HepG2 (cell line): ENCODE data around the gene SIK2. TPM values are rescaled to one million over a fixed set of nuclear protein-coding genes. Genes with fewer than 3 reads are reported as not detected.

Experiments used
- ELF4 ChIP-seq: sonication (generic); formaldehyde crosslinking; IDR thresholded peaks from 2 replicates; pipeline ENCODE4 v1.5.0; 2020; ENCODE audit warnings: missing genetic modification reagents, mild to moderate bottlenecking, moderate library complexity, borderline replicate concordance
- ERF ChIP-seq: IDR thresholded peaks from 2 replicates; pipeline ENCODE4 v1.6.1; 2018; ENCODE audit warnings: missing biosample characterization, missing genetic modification reagents
- ESRRA ChIP-seq: sonication (generic); formaldehyde crosslinking; IDR thresholded peaks from 2 replicates; pipeline ENCODE4 v1.5.1; 2020; ENCODE audit warnings: mild to moderate bottlenecking, low read depth, missing genetic modification reagents
- FOXO1 ChIP-seq: sonication (generic); formaldehyde crosslinking; IDR thresholded peaks from 2 replicates; pipeline ENCODE4 v1.4.0; 2020; ENCODE audit warnings: missing genetic modification reagents
- FOXP4 ChIP-seq: sonication (generic); formaldehyde crosslinking; IDR thresholded peaks from 2 replicates; pipeline ENCODE4 v1.4.0; 2020; ENCODE audit warnings: missing genetic modification reagents
- GTF3A ChIP-seq: sonication (generic); formaldehyde crosslinking; conservative IDR thresholded peaks from 2 replicates; pipeline ENCODE4 v1.4.0; 2020; ENCODE audit warnings: mild to moderate bottlenecking, missing genetic modification reagents
- HIC2 ChIP-seq: sonication (generic); formaldehyde crosslinking; IDR thresholded peaks from 2 replicates; pipeline ENCODE4 v1.9.0; 2022; ENCODE audit warnings: low read depth, missing genetic modification reagents
- MTF2 ChIP-seq: sonication (generic); formaldehyde crosslinking; IDR thresholded peaks from 2 replicates; pipeline ENCODE4 v1.5.0; 2020; ENCODE audit warnings: missing genetic modification reagents, borderline replicate concordance
- PAXIP1 ChIP-seq: sonication (generic); formaldehyde crosslinking; conservative IDR thresholded peaks from 2 replicates; pipeline ENCODE4 v1.4.0; 2020; ENCODE audit warnings: mild to moderate bottlenecking, missing genetic modification reagents, moderate library complexity
- RCOR2 ChIP-seq: IDR thresholded peaks from 2 replicates; pipeline ENCODE4 v1.6.1; 2016; ENCODE audit warnings: missing biosample characterization, missing genetic modification reagents
- TCF7 ChIP-seq: sonication (generic); IDR thresholded peaks from 2 replicates; pipeline ENCODE4 v1.6.1; 2016; ENCODE audit warnings: antibody characterized with exemption, low read depth
- TOPORS ChIP-seq: sonication (generic); formaldehyde crosslinking; IDR thresholded peaks from 2 replicates; pipeline ENCODE4 v1.8.0; 2023; ENCODE audit warnings: mild to moderate bottlenecking, missing genetic modification reagents
- ZFAT ChIP-seq: sonication (generic); formaldehyde crosslinking; conservative IDR thresholded peaks from 2 replicates; pipeline ENCODE4 v1.8.1; 2023; ENCODE audit warnings: missing genetic modification reagents, inconsistent platforms
- ZFP41 ChIP-seq: sonication (generic); formaldehyde crosslinking; IDR thresholded peaks from 2 replicates; pipeline ENCODE4 v1.4.0; 2020; ENCODE audit warnings: mild to moderate bottlenecking, missing genetic modification reagents, borderline replicate concordance
- ZFP90 ChIP-seq: sonication (generic); formaldehyde crosslinking; IDR thresholded peaks from 2 replicates; pipeline ENCODE4 v1.8.0; 2022; ENCODE audit warnings: missing genetic modification reagents, mild to moderate bottlenecking, inconsistent platforms, borderline replicate concordance
- ZNF121 ChIP-seq: sonication (generic); formaldehyde crosslinking; IDR thresholded peaks from 2 replicates; pipeline ENCODE4 v1.5.0; 2020; ENCODE audit warnings: mild to moderate bottlenecking, missing genetic modification reagents
- ZNF468 ChIP-seq: sonication (generic); formaldehyde crosslinking; IDR thresholded peaks from 2 replicates; pipeline ENCODE4 v1.8.0; 2022; ENCODE audit warnings: mild to moderate bottlenecking, moderate library complexity, missing genetic modification reagents
- ZNF770 ChIP-seq: sonication (generic); formaldehyde crosslinking; IDR thresholded peaks from 2 replicates; pipeline ENCODE4 v1.5.0; 2020; ENCODE audit warnings: mild to moderate bottlenecking, missing genetic modification reagents
- ZNF777 ChIP-seq: sonication (generic); formaldehyde crosslinking; IDR thresholded peaks from 2 replicates; pipeline ENCODE4 v1.4.0; 2020; ENCODE audit warnings: missing genetic modification reagents
- polyA plus RNA-seq, 8 experiments: library from polyadenylated mRNA; depleted of rRNA in 3 of 8; stranded (reverse) in 7 of 8; unstranded in 1 of 8; fragments of >200 nt; fragmentation: Illumina TruSeq in 4 of 8; extraction: Trizol in 4 of 8; gene quantifications; 2 replicates each; pipeline versions ENCODE4 v1.2.1 to v1.2.3, GENCODE V29; 2011 to 2016; ENCODE audit warnings: low read depth in 4 of 8, missing spikeins in 1 of 8, mixed read lengths in 1 of 8; ENCODE audit not compliant: insufficient read depth in 1 of 8
- total RNA-seq, 5 experiments: library from RNA; depleted of rRNA; stranded (reverse); fragments of >200 nt; fragmentation: Illumina TruSeq; extraction: Trizol; gene quantifications; 2 replicates each; pipeline ENCODE4 v1.2.3, GENCODE V29; 2016; ENCODE audit warnings: low read depth in 1 of 5

SIK2 gene
- total and polyA plus RNA-seq, 2 of the 13 experiments (the other 11 are each of a cell fraction or from before 2014, with no cell fraction given), result 8.1 to 15.4 TPM

GRCh38 chr11:111562692-111563389, 39.4 kb upstream of the SIK2 start (continued):
- TF ChIP-seq PAXIP1 (peak; percentile 41; the same call in 1 of the 2 replicates), TCF7 (peak; percentile 16; the same call in 1 of the 2 replicates), ZFP41 (CRISPR knock-in tag) (no peak), ZNF777 (CRISPR knock-in tag) (no peak), ZFAT (CRISPR knock-in tag) (no peak), ZNF468 (CRISPR knock-in tag) (no peak), ELF4 (CRISPR knock-in tag) (no peak), HIC2 (CRISPR knock-in tag) (no peak), FOXO1 (CRISPR knock-in tag) (peak; percentile 18; the same call in 1 of the 2 replicates), ZNF121 (peak; percentile 67), GTF3A (no peak), ERF (CRISPR knock-in tag) (0 out of 2 replicates have a peak, but pooled peaks have one; percentile 27), FOXP4 (peak; percentile 35; the same call in 1 of the 2 replicates), MTF2 (CRISPR knock-in tag) (no peak), ZFP90 (no peak), ZNF770 (CRISPR knock-in tag) (peak; percentile 58; the same call in 1 of the 2 replicates), ESRRA (CRISPR knock-in tag) (0 out of 2 replicates have a peak, but pooled peaks have one; percentile 21), RCOR2 (CRISPR knock-in tag) (peak; percentile 39; the same call in 1 of the 2 replicates), TOPORS (CRISPR knock-in tag) (no peak)
